Measurements from ENCODE around the gene DCC. TPM values are rescaled to one million over a fixed set of nuclear protein-coding genes. Genes with fewer than 3 reads are reported as not detected.

The DCC gene
- total RNA-seq, 1 donor from 2014 or later: under 0.01 TPM

DNA sequence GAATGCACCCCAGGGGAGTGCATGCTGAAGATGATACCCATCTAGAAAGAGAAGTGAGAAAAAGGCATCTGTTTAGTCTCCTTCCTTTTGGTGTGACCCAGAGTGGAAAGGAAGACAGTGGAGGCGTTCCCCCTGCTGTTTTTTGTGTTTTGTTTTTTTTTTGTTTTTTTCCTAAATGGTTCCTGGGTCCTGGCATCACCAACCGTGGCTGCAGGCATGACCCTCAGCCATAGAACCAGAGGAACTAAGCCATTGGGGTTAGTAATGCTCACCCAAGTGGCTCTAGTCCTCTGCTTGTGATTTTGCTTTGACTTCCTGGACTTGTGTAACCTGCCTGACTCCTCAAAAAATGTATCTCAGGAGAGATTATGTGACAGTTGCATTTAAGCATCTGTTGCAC, 451.3 kb downstream of the DCC start:
- no peaks in the 10 kb centered on the region for H3K4me1 ChIP-seq (ENCODE audit: control insufficient read depth in 3 of 3, insufficient read depth in 3 of 3, low read length in 3 of 3)
- no peak overlapping the region for H3K4me3 ChIP-seq (ENCODE audit: low read length in 3 of 3)
- no peaks in the 10 kb centered on the region for H3K36me3 ChIP-seq (ENCODE audit: control insufficient read depth in 3 of 3, insufficient read depth in 3 of 3, low read length in 3 of 3)
- H3K9me3 ChIP-seq (ENCODE audit: control insufficient read depth in 3 of 3, low read length in 3 of 3): peaks cover 0 to 4% (median 0%) of the 10 kb centered on the region in 3 donors
- H3K27ac ChIP-seq (ENCODE audit: low read depth, low read length): no peak overlapping the region
- H3K9ac ChIP-seq (ENCODE audit: low read depth in 1 of 3, low read length in 3 of 3): no peak overlapping the region
- H3K27me3 ChIP-seq (ENCODE audit: control insufficient read depth in 3 of 3, insufficient read depth in 3 of 3, low read length in 3 of 3): no peaks in the 10 kb centered on the region

DNA sequence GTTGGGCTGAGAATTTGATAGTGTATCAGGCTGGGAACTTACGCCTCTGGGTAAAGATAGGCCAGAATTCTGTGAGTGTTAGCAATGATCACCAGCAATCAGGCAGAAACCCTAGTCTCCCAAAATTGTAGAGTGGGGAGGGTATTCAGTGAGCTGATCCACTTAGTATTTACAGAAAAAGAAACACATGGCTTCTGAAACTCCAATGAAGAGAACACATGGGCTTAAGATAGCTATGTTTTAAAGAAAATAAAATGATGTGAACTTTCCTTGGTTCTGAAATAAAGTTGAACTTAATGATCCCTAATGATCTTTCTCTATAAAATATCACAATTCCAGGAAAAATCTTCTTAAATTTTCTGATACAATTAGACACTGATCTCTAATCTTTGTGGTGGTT, 472.8 kb downstream of the DCC start:
- Histone ChIP-seq H3K27ac (ENCODE audit: low read depth, low read length) (no peak overlapping the region), H3K9me3 (ENCODE audit: control insufficient read depth in 3 of 3, low read length in 3 of 3) (no peaks in the 10 kb centered on the region), H3K36me3 (ENCODE audit: control insufficient read depth in 3 of 3, insufficient read depth in 3 of 3, low read length in 3 of 3) (no peaks in the 10 kb centered on the region), H3K27me3 (ENCODE audit: control insufficient read depth in 3 of 3, insufficient read depth in 3 of 3, low read length in 3 of 3) (no peaks in the 10 kb centered on the region), H3K9ac (ENCODE audit: low read depth in 1 of 3, low read length in 3 of 3) (no peak overlapping the region), H3K4me3 (ENCODE audit: low read length in 3 of 3) (no peak overlapping the region), H3K4me1 (ENCODE audit: control insufficient read depth in 3 of 3, insufficient read depth in 3 of 3, low read length in 3 of 3) (no peaks in the 10 kb centered on the region)

DNA sequence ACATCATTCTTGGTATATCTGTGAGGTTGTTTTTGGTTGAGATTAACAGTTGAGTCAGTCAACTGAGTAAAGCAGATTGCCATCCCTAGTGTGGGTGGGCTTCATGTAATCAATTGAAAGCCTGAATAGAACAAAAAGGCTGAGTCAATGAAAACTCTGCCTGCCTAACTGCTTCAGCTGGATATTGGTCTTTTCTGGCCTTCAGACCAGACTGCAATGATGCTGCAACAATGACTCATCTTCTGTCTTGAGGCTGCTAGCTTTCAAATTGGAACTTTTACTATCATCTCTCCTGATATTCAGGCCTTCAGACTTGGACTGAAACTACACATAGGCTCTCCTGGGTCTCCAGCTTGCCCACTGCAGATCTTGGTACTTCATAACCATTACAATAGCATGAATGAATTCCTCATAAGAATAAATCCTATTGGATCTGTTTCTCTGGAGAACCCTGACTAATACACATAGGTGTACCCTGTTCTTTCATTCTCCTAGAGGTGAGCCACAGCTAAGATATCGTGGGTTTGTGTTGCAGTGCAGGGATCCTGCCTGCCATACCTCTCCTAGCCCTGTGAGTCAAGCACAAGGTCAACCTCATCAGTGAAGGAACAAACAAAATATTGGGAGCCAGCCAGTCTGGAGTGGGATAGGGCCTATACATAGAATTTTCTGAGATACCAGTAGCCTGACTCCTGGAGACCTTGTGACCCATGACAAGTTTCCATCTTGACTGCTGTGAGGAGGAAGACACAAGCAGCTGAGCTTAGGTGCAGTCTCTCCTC, 473.8 kb downstream of the DCC start:
- Histone ChIP-seq H3K36me3 (ENCODE audit: control insufficient read depth in 3 of 3, insufficient read depth in 3 of 3, low read length in 3 of 3) (no peaks in the 10 kb centered on the region), H3K4me1 (ENCODE audit: control insufficient read depth in 3 of 3, insufficient read depth in 3 of 3, low read length in 3 of 3) (no peaks in the 10 kb centered on the region), H3K9me3 (ENCODE audit: control insufficient read depth in 3 of 3, low read length in 3 of 3) (no peaks in the 10 kb centered on the region), H3K9ac (ENCODE audit: low read depth in 1 of 3, low read length in 3 of 3) (no peak overlapping the region), H3K27ac (ENCODE audit: low read depth, low read length) (no peak overlapping the region), H3K27me3 (ENCODE audit: control insufficient read depth in 3 of 3, insufficient read depth in 3 of 3, low read length in 3 of 3) (no peaks in the 10 kb centered on the region), H3K4me3 (ENCODE audit: low read length in 3 of 3) (no peak overlapping the region)

DNA sequence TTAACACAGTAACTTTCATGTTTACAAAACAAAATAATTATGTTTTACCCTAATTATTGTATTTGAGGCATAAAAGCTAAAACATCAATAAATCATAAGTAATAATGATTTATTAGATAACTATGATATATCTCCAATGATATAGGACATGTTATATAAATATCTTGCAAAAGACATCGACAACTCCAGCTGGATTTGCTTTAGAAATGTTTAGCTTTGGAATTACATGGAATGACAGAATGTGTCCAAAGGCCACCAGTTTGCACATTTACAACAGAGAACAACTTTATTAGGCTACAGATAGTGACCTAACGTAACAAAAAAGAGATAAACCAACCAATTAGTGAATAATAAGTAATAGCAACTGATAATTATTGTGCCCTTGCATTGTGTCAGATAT, 475.7 kb downstream of the DCC start:
- Histone ChIP-seq H3K36me3 (ENCODE audit: control insufficient read depth in 3 of 3, insufficient read depth in 3 of 3, low read length in 3 of 3) (no peaks in the 10 kb centered on the region), H3K27me3 (ENCODE audit: control insufficient read depth in 3 of 3, insufficient read depth in 3 of 3, low read length in 3 of 3) (no peaks in the 10 kb centered on the region), H3K27ac (ENCODE audit: low read depth, low read length) (no peak overlapping the region), H3K4me3 (ENCODE audit: low read length in 3 of 3) (no peak overlapping the region), H3K9me3 (ENCODE audit: control insufficient read depth in 3 of 3, low read length in 3 of 3) (no peaks in the 10 kb centered on the region), H3K4me1 (ENCODE audit: control insufficient read depth in 3 of 3, insufficient read depth in 3 of 3, low read length in 3 of 3) (no peaks in the 10 kb centered on the region), H3K9ac (ENCODE audit: low read depth in 1 of 3, low read length in 3 of 3) (no peak overlapping the region)

DNA sequence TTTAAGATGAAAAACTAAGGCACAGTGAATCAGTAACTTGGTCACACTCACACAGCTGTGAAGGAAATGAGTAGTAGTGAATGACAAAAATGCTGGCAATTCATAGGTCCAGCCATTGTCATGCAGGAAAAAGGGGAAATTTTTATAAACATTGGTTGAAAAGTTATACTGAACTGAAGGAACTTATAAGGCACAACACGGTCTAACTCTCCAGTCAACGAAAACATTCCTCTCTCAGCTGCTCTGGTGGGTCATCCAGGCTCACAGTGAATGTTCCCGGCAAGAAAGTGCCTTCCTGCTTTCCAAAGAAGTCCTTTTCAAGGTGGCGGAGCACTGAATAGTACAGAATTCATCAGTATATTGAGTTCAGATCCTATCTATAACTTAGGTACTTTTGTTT, 476.1 kb downstream of the DCC start:
- H3K27ac ChIP-seq (ENCODE audit: low read depth, low read length): no peak overlapping the region
- H3K36me3 ChIP-seq (ENCODE audit: control insufficient read depth in 3 of 3, insufficient read depth in 3 of 3, low read length in 3 of 3): no peaks in the 10 kb centered on the region
- no peak overlapping the region for H3K9ac ChIP-seq (ENCODE audit: low read depth in 1 of 3, low read length in 3 of 3)
- no peaks in the 10 kb centered on the region for H3K9me3 ChIP-seq (ENCODE audit: control insufficient read depth in 3 of 3, low read length in 3 of 3)
- no peaks in the 10 kb centered on the region for H3K27me3 ChIP-seq (ENCODE audit: control insufficient read depth in 3 of 3, insufficient read depth in 3 of 3, low read length in 3 of 3)
- no peaks in the 10 kb centered on the region for H3K4me1 ChIP-seq (ENCODE audit: control insufficient read depth in 3 of 3, insufficient read depth in 3 of 3, low read length in 3 of 3)
- H3K4me3 ChIP-seq (ENCODE audit: low read length in 3 of 3): no peak overlapping the region

DNA sequence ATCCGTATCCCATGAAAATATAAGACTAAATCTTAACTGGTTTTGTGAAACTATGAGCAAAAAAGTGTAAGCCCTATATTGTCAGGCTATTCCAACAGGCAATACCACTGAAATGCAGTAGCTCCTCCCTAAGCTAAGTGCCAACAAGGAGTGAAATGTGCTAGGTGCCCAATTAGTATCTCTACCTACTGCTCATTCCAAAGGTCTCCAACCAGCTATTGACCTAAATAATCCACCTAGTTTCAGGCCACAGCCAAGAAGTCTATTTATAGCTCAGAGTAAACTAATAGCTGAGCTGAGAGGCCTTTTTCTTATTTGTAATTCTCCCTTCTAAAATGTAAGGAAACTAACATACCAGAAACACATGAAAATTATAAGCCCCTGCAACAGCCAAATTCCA, 482.2 kb downstream of the DCC start:
- H3K36me3 ChIP-seq (ENCODE audit: control insufficient read depth in 3 of 3, insufficient read depth in 3 of 3, low read length in 3 of 3): no peaks in the 10 kb centered on the region
- H3K27ac ChIP-seq (ENCODE audit: low read depth, low read length): no peak overlapping the region
- H3K4me1 ChIP-seq (ENCODE audit: control insufficient read depth in 3 of 3, insufficient read depth in 3 of 3, low read length in 3 of 3): no peaks in the 10 kb centered on the region

DNA sequence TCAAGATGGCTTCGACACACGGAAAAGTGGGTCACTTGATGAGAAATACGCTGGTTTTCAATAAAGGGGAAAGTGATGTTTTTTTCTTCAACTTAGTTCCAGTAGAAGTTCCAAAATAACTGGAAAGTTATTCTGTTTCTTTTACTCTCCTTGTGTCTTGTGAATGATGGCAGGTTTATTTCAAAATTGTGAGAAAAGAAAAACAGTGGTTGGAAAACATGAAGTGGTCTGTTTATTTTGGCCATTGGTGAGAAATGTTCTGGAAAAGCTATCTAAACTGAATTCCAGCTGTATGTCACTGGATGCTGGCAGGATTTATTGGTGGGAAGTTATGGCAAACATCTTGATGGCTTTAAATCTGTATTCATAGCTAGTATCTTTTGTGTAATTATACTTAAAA, 484.1 kb downstream of the DCC start:
- Histone ChIP-seq H3K4me3 (ENCODE audit: low read length in 3 of 3) (no peak overlapping the region), H3K27me3 (ENCODE audit: control insufficient read depth in 3 of 3, insufficient read depth in 3 of 3, low read length in 3 of 3) (no peaks in the 10 kb centered on the region), H3K4me1 (ENCODE audit: control insufficient read depth in 3 of 3, insufficient read depth in 3 of 3, low read length in 3 of 3) (no peaks in the 10 kb centered on the region)

More for the DNA sequence above, 482.2 kb downstream of the DCC start:
- H3K4me3 ChIP-seq (ENCODE audit: low read length in 3 of 3): no peak overlapping the region
- no peaks in the 10 kb centered on the region for H3K9me3 ChIP-seq (ENCODE audit: control insufficient read depth in 3 of 3, low read length in 3 of 3)
- H3K27me3 ChIP-seq (ENCODE audit: control insufficient read depth in 3 of 3, insufficient read depth in 3 of 3, low read length in 3 of 3): no peaks in the 10 kb centered on the region
- H3K9ac ChIP-seq (ENCODE audit: low read depth in 1 of 3, low read length in 3 of 3): no peak overlapping the region

DNA sequence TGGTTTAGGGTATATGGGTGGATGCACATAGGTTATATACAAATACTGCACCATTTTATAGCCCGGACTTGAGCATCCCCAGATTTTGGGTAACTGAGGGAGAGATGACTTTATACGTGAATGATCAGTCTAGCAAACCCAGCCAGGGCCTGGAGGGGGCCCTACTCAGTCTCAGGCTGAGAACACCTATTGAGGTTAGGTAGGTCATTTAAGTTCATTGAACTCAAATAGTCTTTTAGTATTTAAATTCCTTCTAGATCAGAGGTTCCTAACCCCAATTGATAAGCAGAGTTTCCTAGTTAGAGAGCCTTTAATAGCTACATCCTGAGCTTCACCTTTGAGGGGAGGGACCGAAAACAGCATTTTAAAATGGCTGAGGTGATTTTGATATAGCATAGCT, 487.0 kb downstream of the DCC start:
- Histone ChIP-seq H3K27me3 (ENCODE audit: control insufficient read depth in 3 of 3, insufficient read depth in 3 of 3, low read length in 3 of 3) (no peaks in the 10 kb centered on the region), H3K36me3 (ENCODE audit: control insufficient read depth in 3 of 3, insufficient read depth in 3 of 3, low read length in 3 of 3) (no peaks in the 10 kb centered on the region), H3K9me3 (ENCODE audit: control insufficient read depth in 3 of 3, low read length in 3 of 3) (no peaks in the 10 kb centered on the region), H3K9ac (ENCODE audit: low read depth in 1 of 3, low read length in 3 of 3) (no peak overlapping the region), H3K4me3 (ENCODE audit: low read length in 3 of 3) (no peak overlapping the region), H3K27ac (ENCODE audit: low read depth, low read length) (no peak overlapping the region), H3K4me1 (ENCODE audit: control insufficient read depth in 3 of 3, insufficient read depth in 3 of 3, low read length in 3 of 3) (no peaks in the 10 kb centered on the region)

More for the DNA sequence above, 484.1 kb downstream of the DCC start:
- Histone ChIP-seq H3K9ac (ENCODE audit: low read depth in 1 of 3, low read length in 3 of 3) (no peak overlapping the region), H3K9me3 (ENCODE audit: control insufficient read depth in 3 of 3, low read length in 3 of 3) (no peaks in the 10 kb centered on the region), H3K36me3 (ENCODE audit: control insufficient read depth in 3 of 3, insufficient read depth in 3 of 3, low read length in 3 of 3) (no peaks in the 10 kb centered on the region), H3K27ac (ENCODE audit: low read depth, low read length) (no peak overlapping the region)

DNA sequence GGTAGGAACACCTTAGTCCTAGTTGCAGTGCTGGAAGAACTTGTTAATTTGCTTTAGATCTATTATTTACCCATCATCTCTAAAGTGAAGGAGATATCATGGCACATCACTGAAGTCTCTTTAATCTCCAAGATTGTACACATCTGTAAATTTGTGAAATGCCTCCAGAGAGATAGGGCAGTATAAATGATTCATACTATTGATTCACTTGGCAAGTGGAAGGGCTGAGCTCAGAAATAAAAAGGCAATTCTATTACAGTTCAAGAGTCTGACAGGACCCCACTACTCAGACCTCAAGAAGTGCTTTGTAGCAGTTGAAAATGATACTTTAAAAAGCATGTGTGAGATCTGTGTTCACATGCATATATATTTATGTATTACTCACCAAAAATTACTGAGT, 489.3 kb downstream of the DCC start:
- no peak overlapping the region for H3K27ac ChIP-seq (ENCODE audit: low read depth, low read length)
- H3K4me1 ChIP-seq (ENCODE audit: control insufficient read depth in 3 of 3, insufficient read depth in 3 of 3, low read length in 3 of 3): no peaks in the 10 kb centered on the region
- no peak overlapping the region for H3K9ac ChIP-seq (ENCODE audit: low read depth in 1 of 3, low read length in 3 of 3)
- no peak overlapping the region for H3K4me3 ChIP-seq (ENCODE audit: low read length in 3 of 3)
- no peaks in the 10 kb centered on the region for H3K27me3 ChIP-seq (ENCODE audit: control insufficient read depth in 3 of 3, insufficient read depth in 3 of 3, low read length in 3 of 3)
- H3K9me3 ChIP-seq (ENCODE audit: control insufficient read depth in 3 of 3, low read length in 3 of 3): no peaks in the 10 kb centered on the region
- no peaks in the 10 kb centered on the region for H3K36me3 ChIP-seq (ENCODE audit: control insufficient read depth in 3 of 3, insufficient read depth in 3 of 3, low read length in 3 of 3)

DNA sequence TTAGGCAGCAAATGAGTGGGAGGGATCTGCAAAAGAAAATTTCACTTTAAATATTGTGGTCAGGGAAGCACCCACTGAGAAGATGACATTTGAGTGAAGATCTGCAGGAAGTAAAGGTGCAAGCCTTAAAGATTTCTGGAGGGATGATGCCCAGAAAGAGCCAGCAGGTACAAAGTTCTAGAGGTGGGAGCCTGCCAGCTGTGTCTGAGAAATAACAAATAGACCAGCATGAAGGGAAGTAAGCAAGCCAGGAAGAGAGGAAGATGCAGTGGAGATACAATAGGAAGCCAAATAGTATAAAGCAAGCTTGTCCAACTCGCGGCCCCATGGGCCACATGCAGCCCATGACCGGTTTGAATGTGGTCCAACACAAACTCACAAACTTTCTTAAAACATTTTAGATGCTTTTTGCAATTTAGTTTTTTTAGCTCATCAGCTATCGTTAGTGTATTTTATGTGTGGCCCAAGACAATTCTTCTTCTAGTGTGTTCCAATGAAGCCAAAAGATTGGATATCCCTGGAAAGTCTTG, 489.9 kb downstream of the DCC start:
- no peak overlapping the region for H3K27ac ChIP-seq (ENCODE audit: low read depth, low read length)
- no peaks in the 10 kb centered on the region for H3K4me1 ChIP-seq (ENCODE audit: control insufficient read depth in 3 of 3, insufficient read depth in 3 of 3, low read length in 3 of 3)
- H3K9ac ChIP-seq (ENCODE audit: low read depth in 1 of 3, low read length in 3 of 3): no peak overlapping the region
- no peaks in the 10 kb centered on the region for H3K9me3 ChIP-seq (ENCODE audit: control insufficient read depth in 3 of 3, low read length in 3 of 3)
- no peaks in the 10 kb centered on the region for H3K27me3 ChIP-seq (ENCODE audit: control insufficient read depth in 3 of 3, insufficient read depth in 3 of 3, low read length in 3 of 3)
- no peaks in the 10 kb centered on the region for H3K36me3 ChIP-seq (ENCODE audit: control insufficient read depth in 3 of 3, insufficient read depth in 3 of 3, low read length in 3 of 3)
- H3K4me3 ChIP-seq (ENCODE audit: low read length in 3 of 3): no peak overlapping the region
